GM12878 (cell line): ENCODE data around the gene RARG. TPM values are rescaled to one million over a fixed set of nuclear protein-coding genes. Genes with fewer than 3 reads are reported as not detected.

ENCODE experiments used
- ATAC-seq: fragments of 200-7000 bp; cut with Tn5 transposase; 3 replicates; pipeline ENCODE4 v1.9.1; 2020; ENCODE audit warnings: mild to moderate bottlenecking, moderate library complexity
- BruUV-seq: library from RNA; stranded (reverse); fragments of 400-500 nt; replicated peaks from 2 replicates; lab custom pipeline; 2021; lab: Mats Ljungman, UMichigan
- CTCF ChIA-PET: fragments of 300-600 bp; sonication (Branson Sonifier 250); formaldehyde crosslinking; extraction: SDS; loops from one replicate; lab custom pipeline; 2021; ENCODE audit warnings: inconsistent platforms; lab: Yijun Ruan, JAX
- POLR2A ChIA-PET: fragments of 350-600 bp; formaldehyde crosslinking; extraction: SDS; loops from one replicate; lab custom pipeline; 2021; ENCODE audit warnings: inconsistent platforms; lab: Charles Lee
- RAD21 ChIA-PET: fragments of 300-600 bp; sonication (Branson Sonifier 250); formaldehyde crosslinking; loops from one replicate; lab custom pipeline; 2023; ENCODE audit warnings: antibody characterized with exemption; ENCODE audit not compliant: unreplicated experiment; lab: Charles Lee
- SMC1A ChIA-PET: fragments of 300-600 bp; sonication (Branson Sonifier 250); formaldehyde crosslinking; loops from one replicate; lab custom pipeline; 2023; ENCODE audit not compliant: unreplicated experiment, uncharacterized antibody; lab: Charles Lee
- DNase-seq: peaks from one replicate; pipeline ENCODE4 v3.0.0-alpha.2; 2011; ENCODE audit warnings: low read depth, low spot score
- FAIRE-seq: peaks from 3 replicates; lab custom pipeline; 2011; peaks lifted over from hg19 to GRCh38; lab: Jason Lieb, UNC
- H2AFZ ChIP-seq: 2 replicates; pipeline ENCODE4 v1.6.0; 2011; ENCODE audit warnings: low read depth, low read length, control low read depth; ENCODE audit not compliant: control insufficient read depth
- H3K27ac ChIP-seq: 2 replicates; pipeline ENCODE4 v1.5.1; 2011; ENCODE audit warnings: control low read depth; ENCODE audit not compliant: control insufficient read depth, insufficient read depth
- H3K27me3 ChIP-seq, 2 experiments: replicated peaks in 1 of 2; 2 replicates each; pipeline versions ENCODE4 v1.6.0 to v1.6.1; 2011; ENCODE audit warnings: low read length in 1 of 2; ENCODE audit not compliant: control insufficient read depth in 2 of 2, insufficient read depth in 2 of 2
- H3K36me3 ChIP-seq, 2 experiments: 2 replicates each; pipeline ENCODE4 v1.5.1; 2011; ENCODE audit warnings: low read length in 1 of 2; ENCODE audit not compliant: control insufficient read depth in 2 of 2, insufficient read depth in 2 of 2
- H3K4me1 ChIP-seq: 2 replicates; pipeline ENCODE4 v1.6.1; 2011; ENCODE audit warnings: mild to moderate bottlenecking, low read length, moderate library complexity, mixed read lengths; ENCODE audit not compliant: control insufficient read depth, insufficient read depth
- H3K4me2 ChIP-seq: 2 replicates; pipeline ENCODE4 v1.6.0; 2011; ENCODE audit warnings: control low read depth; ENCODE audit not compliant: control insufficient read depth, insufficient read depth
- H3K4me3 ChIP-seq: fragments of 200-600 bp; sonication (generic); 2 replicates; pipeline ENCODE4 v1.5.1; 2016
- H3K79me2 ChIP-seq: 2 replicates; pipeline ENCODE4 v1.6.0; 2011; ENCODE audit warnings: low read length; ENCODE audit not compliant: control insufficient read depth, insufficient read depth
- H3K9ac ChIP-seq: 2 replicates; pipeline ENCODE4 v1.8.0; 2011; ENCODE audit warnings: low read length, control low read depth, mixed read lengths; ENCODE audit not compliant: control insufficient read depth, insufficient read depth
- H3K9me3 ChIP-seq: replicated peaks from 3 replicates; pipeline ENCODE4 v1.5.1; 2011; ENCODE audit warnings: mild to moderate bottlenecking, low read length; ENCODE audit not compliant: control insufficient read depth, insufficient read depth
- H4K20me1 ChIP-seq: 2 replicates; pipeline ENCODE4 v1.6.0; 2011; ENCODE audit not compliant: control insufficient read depth, insufficient read depth
- EZH2 ChIP-seq: IDR thresholded peaks from 2 replicates; pipeline ENCODE4 v1.6.1; 2012; ENCODE audit warnings: low read depth, mild to moderate bottlenecking, control low read depth, inconsistent platforms, low read length, borderline replicate concordance; ENCODE audit not compliant: control insufficient read depth
- HDAC2 ChIP-seq: fragments of 200-600 bp; sonication (generic); IDR thresholded peaks from 2 replicates; pipeline ENCODE4 v1.6.1; 2017
- MXI1 ChIP-seq: fragments of 150-350 bp; IDR thresholded peaks from 2 replicates; pipeline ENCODE4 v1.6.1; 2011; ENCODE audit warnings: low read depth, mild to moderate bottlenecking, inconsistent platforms, low read length, improper control_type of control experiment
- NFXL1 ChIP-seq: fragments of 450-650 bp; IDR thresholded peaks from 2 replicates; pipeline ENCODE4 v1.6.1; 2017; ENCODE audit warnings: antibody characterized with exemption, mild to moderate bottlenecking, borderline replicate concordance
- POLR2A ChIP-seq: IDR thresholded peaks from 2 replicates; pipeline ENCODE4 v1.6.1; 2011; ENCODE audit warnings: low read depth, mild to moderate bottlenecking, low read length
- SMAD1 ChIP-seq: fragments of 450-650 bp; IDR thresholded peaks from 2 replicates; pipeline ENCODE4 v1.6.1; 2018; ENCODE audit warnings: mild to moderate bottlenecking, low read depth; ENCODE audit not compliant: partially characterized antibody
- ZNF217 ChIP-seq: fragments of 450-650 bp; IDR thresholded peaks from 2 replicates; pipeline ENCODE4 v1.6.1; 2017; ENCODE audit warnings: antibody characterized with exemption, mild to moderate bottlenecking
- ZSCAN29 ChIP-seq: fragments of 450-650 bp; IDR thresholded peaks from 2 replicates; pipeline ENCODE4 v1.6.1; 2017; ENCODE audit warnings: mild to moderate bottlenecking, moderate library complexity
- WGBS: methylation state at CpG from one replicate; pipeline ENCODE4 v1.1.6; 2016; ENCODE audit warnings: low lambda C conversion rate; ENCODE audit not compliant: insufficient replicate concordance, insufficient coverage; ENCODE audit errors: missing lambda C conversion rate; 5-methylcytosine and 5-hydroxymethylcytosine counted together
- in situ Hi-C: fragments of 300-500 bp; cut with MboI; formaldehyde crosslinking; loops from 9 replicates; pipeline ENCODE4 v1.14.3; 2018; ENCODE audit warnings: mixed read lengths
- intact Hi-C: fragments of 100-400 bp; cut with micrococcal nuclease; formaldehyde crosslinking; loops from one replicate; pipeline ENCODE4 v1.14.2; 2022; ENCODE audit not compliant: unreplicated experiment
- polyA plus RNA-seq, 11 experiments: library from polyadenylated mRNA; depleted of rRNA in 4 of 11; unstranded in 6 of 11; stranded (reverse) in 5 of 11; fragments of >200 nt; fragmentation: Nextera tagmentation in 4 of 11; fragmentation: Illumina TruSeq in 1 of 11; extraction: Ambion mirVana in 4 of 11; extraction: Trizol in 1 of 11; gene quantifications; 1 replicate in 1 of 11; 2 replicates in 10 of 11; pipeline versions ENCODE4 v1.2.1 to v1.2.3, GENCODE V29; 2011 to 2016; ENCODE audit warnings: inconsistent platforms in 2 of 11, missing spikeins in 2 of 11, low read depth in 1 of 11
- total RNA-seq, 4 experiments: library from RNA; depleted of rRNA in 3 of 4; stranded (reverse); fragments of >200 nt in 3 of 4; fragmentation: Illumina TruSeq in 1 of 4; extraction: Trizol in 1 of 4; gene quantifications; 2 replicates each; pipeline versions ENCODE4 v1.2.1 to v1.2.3, GENCODE V29; 2013 to 2021

RARG gene
- total and polyA plus RNA-seq, 10 of the 15 experiments (the other 5 are each of a cell fraction or from before 2014, with no cell fraction given), result 0.27 to 8.1 (median 4.1) TPM

- no peak for DNase-seq
- Histone ChIP-seq H3K4me1 (peaks cover 3% of the 10 kb centered on the region; the same call in 1 of the 2 replicates), H3K27me3 (no peaks in the 10 kb centered on the region), H3K4me2 (no peak overlapping the region), H4K20me1 (no peaks in the 10 kb centered on the region), H3K9ac (no peak overlapping the region), H3K27ac (no peak overlapping the region), H3K4me3 (no peak overlapping the region)
- in situ Hi-C loops, result no loop called here
- 99% methylated on average over 9 of the region's 9 CpGs for WGBS
- ChIA-PET CTCF (interaction anchor here (1.0 to 1.7 kb wide), 2 partner anchors 10 to 33 kb away, joined by 4 to 8 read pairs; no protein-coding TSS in a partner anchor), SMC1A (interaction anchor here (1.4 kb wide), 1 partner anchor 10 kb away, joined by 4 read pairs; no protein-coding TSS in a partner anchor), POLR2A (interaction anchor here (0.8 to 1.1 kb wide), 2 partner anchors 33 to 81 kb away, joined by 3 to 4 read pairs; no protein-coding TSS in a partner anchor)
- no peak for FAIRE-seq
- ATAC-seq, result no peak
- BruUV-seq, result no TSS peak
- TF ChIP-seq POLR2A, result 0 out of 2 replicates have a peak, but pooled peaks have one; percentile 13
- TF ChIP-seq NFXL1, result no peak
- TF ChIP-seq, all 136 proteins: peak for 1
- RAD21 ChIA-PET, result no interaction called here
- peaks cover 47 to 70% of the 10 kb centered on the region in 2 experiments for H3K36me3 ChIP-seq
- H2AFZ ChIP-seq, result no peak overlapping the region
- H3K79me2 ChIP-seq, result no peaks in the 10 kb centered on the region
- H3K9me3 ChIP-seq, result no peaks in the 10 kb centered on the region
- intact Hi-C loops, result no loop called here
Measured at GRCh38 chr12:53193040-53193439, 39.0 kb downstream of the RARG start.

DNA sequence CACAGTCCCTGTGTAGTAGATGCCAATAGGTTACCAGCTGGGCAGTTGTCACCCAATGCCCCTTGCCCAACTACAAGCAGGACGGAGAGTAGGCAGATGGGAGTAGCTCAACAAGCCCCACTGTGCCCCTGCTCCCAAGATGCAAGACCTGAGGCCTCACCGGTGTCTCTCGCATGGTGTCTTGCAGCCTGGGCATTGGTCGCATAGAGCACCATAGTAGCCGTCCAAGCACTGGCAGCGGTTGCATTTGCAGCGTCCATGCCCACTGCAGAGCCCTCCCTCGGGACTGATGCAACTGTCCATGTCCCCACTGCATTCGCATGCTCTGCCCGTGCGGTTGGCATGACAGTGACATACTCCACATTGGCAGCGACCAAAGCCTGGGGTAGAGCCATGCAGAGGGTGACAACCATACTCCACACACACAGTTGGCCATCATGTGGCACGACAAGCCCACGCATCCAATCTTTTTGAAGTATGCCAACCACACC, 39.4 kb downstream of the RARG start:
- no peak overlapping the region for H3K27ac ChIP-seq
- 96% methylated on average over 14 of the region's 14 CpGs for WGBS
- ATAC-seq (no peak), FAIRE-seq (no peak), DNase-seq (no peak)
- no peak overlapping the region for H3K4me3 ChIP-seq
- no peak overlapping the region for H3K4me2 ChIP-seq
- H3K9ac ChIP-seq, result no peak overlapping the region
- peaks cover 47 to 65% of the 10 kb centered on the region in 2 experiments for H3K36me3 ChIP-seq
- no peaks in the 10 kb centered on the region for H3K27me3 ChIP-seq
- in situ Hi-C loops (no loop called here), intact Hi-C loops (no loop called here)
- no peaks in the 10 kb centered on the region for H4K20me1 ChIP-seq
- ChIA-PET SMC1A (interaction anchor here (1.4 kb wide), 1 partner anchor 10 kb away, joined by 4 read pairs; no protein-coding TSS in a partner anchor), CTCF (interaction anchor here (1.0 to 1.7 kb wide), 2 partner anchors 9 to 32 kb away, joined by 4 to 8 read pairs; no protein-coding TSS in a partner anchor), RAD21 (no interaction called here)
- H3K4me1 ChIP-seq, result no peaks in the 10 kb centered on the region
- H2AFZ ChIP-seq, result no peak overlapping the region
- BruUV-seq, result no TSS peak
- no peaks in the 10 kb centered on the region for H3K79me2 ChIP-seq
- TF ChIP-seq HDAC2 (no peak), SMAD1 (no peak), EZH2 (no peak), ZSCAN29 (no peak), POLR2A (peak; percentile 72), MXI1 (no peak), ZNF217 (no peak)
- TF ChIP-seq, all 136 proteins: peak for 1
- H3K9me3 ChIP-seq, result no peaks in the 10 kb centered on the region
- POLR2A ChIA-PET, result interaction anchor here (0.8 to 1.1 kb wide), 2 partner anchors 33 to 80 kb away, joined by 3 to 4 read pairs; no protein-coding TSS in a partner anchor
